Activated CD4-positive, alpha-beta T cell treated with anti-CD3 and anti-CD28 coated beads, Interleukin-2, amount 50 U/mL, for 24 hours (primary cell): ENCODE data around the gene NAA38.
A peak's percentile ranks its signal among the peaks of the same experiment; 100 is the strongest.

Experiments used
- DNase-seq, 2 donors: peaks; one replicate each; pipeline ENCODE4 v3.0.0-alpha.2; 2020; ENCODE audit warnings: low read depth in 1 of 2, low spot score in 1 of 2

Gene NAA38

GRCh38 chr17:7852919-7853690 lies 4.3 kb downstream of the NAA38 start:
- DNase-seq: no peak

GRCh38 chr17:7852262-7852670 lies 5.1 kb downstream of the NAA38 start:
- no peak for DNase-seq

GRCh38 chr17:7851438-7852261 lies 5.7 kb downstream of the NAA38 start:
- DNase-seq: peak; percentile 81 to 90

GRCh38 chr17:7850701-7851437 lies 6.5 kb downstream of the NAA38 start:
- no peak for DNase-seq

- DNase-seq: no peak
Measured at GRCh38 chr17:7849751-7850504, 7.4 kb downstream of the NAA38 start.

GRCh38 chr17:7849130-7849750 lies 8.1 kb downstream of the NAA38 start:
- DNase-seq: no peak

GRCh38 chr17:7848739-7849129 lies 8.6 kb downstream of the NAA38 start:
- no peak for DNase-seq

GRCh38 chr17:7848131-7848579 lies 9.2 kb downstream of the NAA38 start:
- DNase-seq: no peak

- DNase-seq: no peak
Measured at GRCh38 chr17:7846765-7847661, 10.3 kb downstream of the NAA38 start.

- DNase-seq: no peak
Measured at GRCh38 chr17:7846063-7846735, 11.2 kb downstream of the NAA38 start.

- DNase-seq: no peak
Measured at GRCh38 chr17:7845359-7846062, 11.8 kb downstream of the NAA38 start.

- peak; percentile 60 to 80 for DNase-seq
Measured at GRCh38 chr17:7844292-7845154, 12.8 kb downstream of the NAA38 start.

GRCh38 chr17:7843536-7844291 lies 13.6 kb downstream of the NAA38 start:
- peak; percentile 86 to 88 for DNase-seq

- peak in 1 of 2 donors; percentile 56 for DNase-seq
Measured at GRCh38 chr17:7843257-7843535, 14.2 kb downstream of the NAA38 start.

- peak; percentile 91 to 97 for DNase-seq
Measured at GRCh38 chr17:7842380-7843256, 14.7 kb downstream of the NAA38 start.

- DNase-seq: peak; percentile 70 to 83
Measured at GRCh38 chr17:7841915-7842379, 15.4 kb downstream of the NAA38 start.
